Endothelial cell of umbilical vein (primary cell): Measurements from ENCODE around the gene PIGB. TPM values are rescaled to one million over a fixed set of nuclear protein-coding genes. Genes with fewer than 3 reads are reported as not detected.

Source experiments
- Bru-seq: library from RNA; stranded (reverse); fragments of 400-500 nt; gene quantifications from one replicate; lab custom pipeline; 2021; lab: Mats Ljungman, UMichigan
- BruChase-seq, 2 experiments: library from RNA; stranded (reverse); fragments of 400-500 nt; gene quantifications; one replicate each; lab custom pipeline; 2021; lab: Mats Ljungman, UMichigan
- BruUV-seq: library from RNA; stranded (reverse); fragments of 400-500 nt; replicated peaks from 2 replicates; lab custom pipeline; 2021; lab: Mats Ljungman, UMichigan
- CTCF ChIA-PET: fragments of 300-600, 350-600 bp; sonication (Branson Sonifier 250); formaldehyde crosslinking; loops from one replicate; lab custom pipeline; 2021; ENCODE audit warnings: antibody characterized with exemption, inconsistent platforms; lab: Charles Lee
- POLR2A ChIA-PET: fragments of 300-600, 350-600 bp; sonication (Branson Sonifier 250); formaldehyde crosslinking; loops from one replicate; lab custom pipeline; 2021; ENCODE audit warnings: antibody characterized with exemption, inconsistent platforms; lab: Charles Lee
- DNase-seq: peaks from one replicate; pipeline ENCODE4 v3.0.0-alpha.2; 2011; ENCODE audit warnings: low read depth, low spot score
- FAIRE-seq: peaks from 2 replicates; lab custom pipeline; 2011; peaks lifted over from hg19 to GRCh38; lab: Jason Lieb, UNC
- H2AFZ ChIP-seq: 2 replicates; pipeline ENCODE4 v1.6.0; 2012; ENCODE audit warnings: low read depth, low read length, control low read depth, inconsistent platforms
- H3K27ac ChIP-seq: 2 replicates; pipeline ENCODE4 v1.5.1; 2011; ENCODE audit warnings: low read depth, mild to moderate bottlenecking, control low read depth, low read length, moderate library complexity; ENCODE audit not compliant: insufficient read depth
- H3K27me3 ChIP-seq, 2 experiments: 2 replicates each; pipeline versions ENCODE4 v1.6.0 to v1.6.1; 2011; ENCODE audit warnings: low read length in 2 of 2, mixed read lengths in 1 of 2; ENCODE audit not compliant: control insufficient read depth in 2 of 2, insufficient read depth in 2 of 2
- H3K36me3 ChIP-seq, 2 experiments: 2 replicates in 1 of 2; 3 replicates in 1 of 2; pipeline ENCODE4 v1.5.1; 2011; ENCODE audit warnings: low read length in 2 of 2, mild to moderate bottlenecking in 1 of 2, moderate library complexity in 1 of 2; ENCODE audit not compliant: control insufficient read depth in 2 of 2, insufficient read depth in 2 of 2; ENCODE audit errors: extremely low read depth in 1 of 2
- H3K4me1 ChIP-seq: 3 replicates; pipeline ENCODE4 v1.5.1; 2011; ENCODE audit warnings: mild to moderate bottlenecking, low read length; ENCODE audit not compliant: control insufficient read depth, insufficient read depth; ENCODE audit errors: extremely low read depth
- H3K4me2 ChIP-seq: 2 replicates; pipeline ENCODE4 v1.6.1; 2011; ENCODE audit warnings: low read length, control low read depth, mixed read lengths; ENCODE audit not compliant: insufficient read depth
- H3K4me3 ChIP-seq, 3 experiments: fragments of 200-600 bp in 1 of 3; sonication (generic), shearing (Covaris generic) in 1 of 3; replicated peaks in 1 of 3; 2 replicates each; pipeline ENCODE4 v1.5.1; 2011 to 2016; ENCODE audit warnings: control low read depth in 3 of 3, low read length in 3 of 3, mild to moderate bottlenecking in 2 of 3, inconsistent platforms in 1 of 3, low read depth in 1 of 3, moderate library complexity in 1 of 3; ENCODE audit not compliant: insufficient read depth in 1 of 3
- H3K79me2 ChIP-seq: 2 replicates; pipeline ENCODE4 v1.6.0; 2012; ENCODE audit warnings: low read length, inconsistent platforms; ENCODE audit not compliant: control insufficient read depth, insufficient read depth
- H3K9ac ChIP-seq: replicated peaks from 2 replicates; pipeline ENCODE3; 2011; ENCODE audit warnings: low read length, control low read depth; ENCODE audit not compliant: insufficient read depth; ENCODE audit errors: extremely low read depth
- H3K9me1 ChIP-seq: replicated peaks from 3 replicates; pipeline ENCODE4 v1.6.0; 2011; ENCODE audit warnings: mild to moderate bottlenecking, low read length; ENCODE audit not compliant: control insufficient read depth, insufficient read depth; ENCODE audit errors: extremely low read depth
- H3K9me3 ChIP-seq: replicated peaks from 2 replicates; pipeline ENCODE4 v1.5.1; 2012; ENCODE audit warnings: low read length, inconsistent platforms; ENCODE audit not compliant: control insufficient read depth, insufficient read depth
- H4K20me1 ChIP-seq: replicated peaks from 2 replicates; pipeline ENCODE3; 2011; ENCODE audit warnings: mild to moderate bottlenecking, low read length; ENCODE audit not compliant: control insufficient read depth, insufficient read depth; ENCODE audit errors: extremely low read depth
- GATA2 ChIP-seq: IDR thresholded peaks from 2 replicates; pipeline ENCODE4 v1.7.0; 2011; ENCODE audit warnings: low read depth, mild to moderate bottlenecking, moderate library complexity, mixed read lengths, low read length; ENCODE audit not compliant: insufficient read length, insufficient read depth
- POLR2A ChIP-seq: IDR thresholded peaks from 2 replicates; pipeline ENCODE4 v1.6.1; 2012; ENCODE audit warnings: low read depth, mild to moderate bottlenecking, control low read depth, low read length
- POLR2AphosphoS5 ChIP-seq: IDR thresholded peaks from 2 replicates; pipeline ENCODE4 v1.6.1; 2012; ENCODE audit warnings: low read depth, mild to moderate bottlenecking, control low read depth, low read length, moderate library complexity; ENCODE audit not compliant: insufficient read depth
- dilution Hi-C: fragments of 300-500 bp; cut with MboI; formaldehyde crosslinking; loops from one replicate; pipeline ENCODE4 v1.15.0; 2019; ENCODE audit warnings: low sequenced_read_pairs; ENCODE audit not compliant: extremely low pct_ligation_motif_present
- intact Hi-C: fragments of 100-400 bp; cut with micrococcal nuclease; formaldehyde crosslinking; loops from one replicate; pipeline ENCODE4 v1.10.0; 2022
- long read RNA-seq: library from polyadenylated mRNA; stranded (forward); transcript quantifications from one replicate; pipeline ENCODE4 v2.0.0, GENCODE V29; 2021
- polyA minus RNA-seq, 3 experiments: library from RNA; depleted of rRNA, polyadenylated mRNA; stranded (reverse); fragments of >200 nt; gene quantifications; 1 replicate in 1 of 3; 2 replicates in 2 of 3; pipeline ENCODE4 v1.2.3, GENCODE V29; 2011
- polyA plus RNA-seq, 4 experiments: library from polyadenylated mRNA; depleted of rRNA in 3 of 4; stranded (reverse) in 3 of 4; unstranded in 1 of 4; fragments of >200 nt; gene quantifications; 2 replicates each; pipeline versions ENCODE4 v1.2.1 to v1.2.3, GENCODE V29; 2011 to 2012; ENCODE audit warnings: missing spikeins in 1 of 4
- total RNA-seq: library from RNA; stranded (reverse); gene quantifications from 2 replicates; pipeline ENCODE4 v1.2.3, GENCODE V29; 2021

Gene PIGB
- total RNA-seq (11.8 and 14.1 TPM in 2 replicates), polyA plus RNA-seq (18.5 and 23.9 TPM in 2 replicates), polyA minus RNA-seq (14.6 and 21.7 TPM in 2 replicates), Bru-seq, nascent RNA (percentile 67 among the genes with signal in this experiment), BruChase-seq, experiment 1, labeled RNA remaining after a 6-hour chase (percentile 58 among the genes with signal in this experiment), BruChase-seq, experiment 2, labeled RNA remaining after a 2-hour chase (percentile 70 among the genes with signal in this experiment)
- polyA plus RNA-seq (2011; cell fraction: cytosol; rRNA removed) = 11.2 and 13.2 TPM in 2 replicates
- polyA plus RNA-seq (2011; cell fraction: nucleus; rRNA removed) = 30.5 and 33.1 TPM in 2 replicates
- polyA plus RNA-seq (2012) = 8.1 and 10.1 TPM in 2 replicates
- polyA minus RNA-seq (2011; cell fraction: cytosol; rRNA and poly(A)+ RNA removed) = 7.0 TPM
- polyA minus RNA-seq (2011; cell fraction: nucleus; rRNA and poly(A)+ RNA removed) = 20.7 and 24.0 TPM in 2 replicates
- long read RNA-seq, transcript PIGB-202 (12 exons, 1,668 nt) = major isoform, 32 of 48 reads
- long read RNA-seq, partial matches to known transcripts = 3 of 48 reads
- long read RNA-seq, other reads (novel, unspliced or antisense) = 12 of 48 reads

DNA sequence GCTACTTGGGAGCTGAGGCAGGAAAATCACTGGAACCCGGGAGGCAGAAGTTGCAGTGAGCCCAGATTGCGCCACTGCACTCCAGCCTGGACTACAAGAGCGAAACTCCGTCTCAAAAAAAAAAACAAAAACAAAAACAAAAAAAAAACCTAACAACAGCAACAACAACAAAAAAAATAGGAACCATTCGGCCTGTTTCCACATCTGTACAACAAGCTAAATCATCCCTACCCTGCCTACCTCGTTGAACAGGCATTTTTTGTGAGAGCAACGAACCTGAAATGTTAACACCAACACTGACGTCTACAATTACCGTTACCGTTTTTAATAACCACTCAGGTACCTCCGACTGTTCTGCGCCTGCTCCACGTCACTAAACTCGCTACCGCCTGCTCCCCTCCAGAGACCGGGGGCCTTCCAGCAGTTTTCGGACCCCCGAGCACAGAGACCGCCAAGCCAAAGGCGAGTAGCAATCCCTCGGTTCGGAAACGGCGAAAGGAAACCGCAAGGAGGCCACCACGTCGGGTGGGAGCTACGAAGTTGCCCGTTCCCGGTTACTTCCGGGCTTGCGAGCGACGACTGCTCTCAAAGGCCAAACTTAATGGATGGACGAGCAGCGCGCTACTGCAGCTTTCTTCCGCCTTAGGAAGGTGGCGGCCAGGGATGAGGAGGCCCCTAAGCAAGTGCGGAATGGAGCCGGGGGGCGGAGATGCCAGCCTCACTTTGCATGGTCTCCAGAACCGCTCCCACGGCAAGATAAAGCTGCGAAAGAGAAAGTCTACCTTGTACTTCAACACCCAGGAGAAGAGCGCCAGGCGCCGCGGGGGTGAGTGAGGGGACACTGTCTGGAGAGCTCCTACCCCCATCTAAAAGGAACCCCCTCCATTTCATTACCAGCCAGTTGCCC is at the start of gene PIGB, which contains the start of gene PIGBOS1:
PIGB (plus strand) TSS at position 635 of the 907 bp plus-strand sequence; CDS start at position 664, 29 bp downstream.
PIGBOS1 (minus strand) TSS at position 536 of the 907 bp plus-strand sequence. CDS start 1,331 bp downstream, outside the sequence.
- POLR2A ChIA-PET = interaction anchor here (1.0 kb wide), 1 partner anchor 89 kb away, joined by 4 read pairs; the partner anchor contains the start of genes CCPG1 and PIERCE2

More for the DNA sequence above, at the start of gene PIGB, which contains the start of gene PIGBOS1:
- Histone ChIP-seq H3K9me3 (no peaks in the 10 kb centered on the region), H3K4me3 (peak within 1 kb of the TSS; percentile 45 to 83 (median 77)), H3K36me3 (no peaks in the 10 kb centered on the region), H3K27ac (peak within 1 kb of the TSS; percentile 74), H3K9me1 (no peaks in the 10 kb centered on the region), H3K9ac (peak within 1 kb of the TSS; percentile 88), H3K4me1 (peaks cover 9% of the 10 kb centered on the region), H4K20me1 (no peaks in the 10 kb centered on the region), H2AFZ (peak within 1 kb of the TSS; percentile 58), H3K79me2 (peaks cover 13% of the 10 kb centered on the region), H3K27me3 (no peaks in the 10 kb centered on the region), H3K4me2 (peak within 1 kb of the TSS; percentile 72)
- BruUV-seq = TSS peak; percentile 70
- dilution Hi-C loops = no loop called here
- peak; percentile 87 for TF ChIP-seq POLR2AphosphoS5
- peak; percentile 77 for TF ChIP-seq POLR2A
- TF ChIP-seq GATA2 = no peak
- intact Hi-C loops = loop anchor here (1.0 to 2.0 kb wide), 4 partner anchors 29 to 116 kb away; partner anchors contain the start of genes CCPG1 and PIERCE2
- CTCF ChIA-PET = interaction anchor here (0.8 to 3.1 kb wide), 15 partner anchors 14 to 324 kb away, joined by 3 to 22 read pairs (median 3); partner anchors contain the start of genes CCPG1 and PIERCE2
- FAIRE-seq = peak; percentile 87
- DNase-seq = peak; percentile 92
